Colon (tissue), 2 donors: ENCODE results near the gene TTLL9.

Experiments used
- FAIRE-seq: peaks from 2 replicates; lab custom pipeline; 2012; peaks lifted over from hg19 to GRCh38; lab: Jason Lieb, UNC
- donor health status: control.
- donor health status: control.

Gene TTLL9

DNA sequence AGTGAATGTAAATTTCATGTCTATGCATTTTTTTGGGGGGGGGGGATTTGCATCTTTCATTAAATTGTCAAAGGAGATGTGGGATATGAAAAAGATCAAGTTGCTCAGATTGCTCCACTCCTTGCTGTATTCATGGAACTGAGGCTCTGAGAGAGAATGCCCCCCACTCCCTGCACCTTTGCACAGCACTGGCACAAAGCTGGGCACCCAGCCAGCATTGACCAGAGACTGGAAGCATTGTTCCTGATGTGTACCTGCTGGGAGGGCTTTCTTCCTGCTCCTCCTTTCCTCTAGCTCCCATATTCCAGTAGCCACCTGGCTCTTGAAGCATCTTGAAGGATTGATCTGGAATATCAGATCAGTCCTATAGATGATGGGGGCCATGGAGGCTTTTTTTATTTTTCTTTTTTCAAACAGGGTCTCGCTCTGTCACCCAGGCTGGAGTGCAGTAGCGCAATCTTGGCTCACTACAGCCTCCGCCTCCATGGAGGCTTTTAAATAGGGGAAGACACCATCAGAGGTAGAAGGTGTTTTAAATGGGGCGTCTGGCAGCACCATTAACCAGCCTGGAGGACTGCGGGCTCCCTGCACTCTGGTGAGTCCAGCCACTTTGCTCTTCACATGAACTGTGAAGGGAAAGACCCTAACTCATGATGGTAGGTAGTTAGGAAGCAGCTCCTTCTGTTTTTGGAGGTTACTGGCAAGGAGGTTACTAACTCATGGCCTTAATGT, 11.0 kb upstream of the TTLL9 start:
- FAIRE-seq: no peak

DNA sequence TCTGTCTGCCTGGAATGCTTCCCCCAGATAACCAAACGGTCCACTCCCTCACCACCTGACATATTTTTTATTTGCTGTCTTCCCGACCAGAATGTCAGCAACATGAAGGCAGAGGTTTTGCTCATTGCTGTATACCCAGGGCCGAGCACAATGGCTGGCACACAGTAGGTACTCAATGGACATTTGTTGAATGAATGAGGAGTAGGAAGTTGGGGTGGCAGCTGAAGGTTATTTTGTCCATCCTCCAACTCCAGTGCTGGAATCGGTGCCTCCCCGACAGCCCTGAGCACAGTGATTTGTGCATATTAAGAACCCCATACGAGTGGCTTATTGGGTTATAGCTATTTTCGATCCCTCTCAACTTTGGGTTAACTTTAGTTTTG, 10.4 kb upstream of the TTLL9 start:
- no peak for FAIRE-seq

DNA sequence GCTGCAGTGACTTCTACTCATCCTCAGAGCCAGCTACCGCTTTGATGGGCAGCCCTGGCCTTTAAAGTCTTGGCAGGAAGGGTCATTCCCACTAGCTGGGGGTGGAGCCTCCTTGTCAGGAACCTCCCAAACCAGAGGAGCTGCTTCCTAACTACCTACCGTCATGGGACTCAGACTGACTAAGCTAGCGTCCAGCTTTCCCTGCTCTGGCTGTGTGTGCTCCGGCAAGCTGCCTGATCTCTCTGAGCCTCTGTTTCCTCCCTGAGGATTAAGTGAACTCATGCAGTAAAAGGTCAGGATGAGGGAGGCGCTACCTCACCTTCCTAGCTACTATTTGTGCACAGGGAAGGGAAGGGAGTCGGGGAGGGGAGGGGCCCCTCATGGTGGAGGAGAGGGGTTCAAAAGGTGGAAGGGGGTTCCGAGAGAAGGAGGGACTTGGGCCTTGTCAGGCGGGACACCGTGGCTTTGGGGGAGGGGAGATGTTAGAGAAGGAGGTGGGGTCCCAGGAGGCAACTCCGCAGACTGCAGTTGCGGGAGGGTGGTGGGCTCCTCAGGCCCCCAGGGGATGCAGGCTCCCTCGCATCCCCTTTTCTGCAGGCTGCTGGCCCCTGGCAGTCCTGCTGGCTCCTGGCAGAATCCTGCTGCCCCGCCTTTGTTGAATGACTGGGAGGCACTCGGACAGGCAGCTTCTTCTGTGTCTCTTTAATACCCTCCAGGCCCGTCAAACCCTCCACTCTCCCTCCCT, 9.9 kb upstream of the TTLL9 start:
- no peak for FAIRE-seq

DNA sequence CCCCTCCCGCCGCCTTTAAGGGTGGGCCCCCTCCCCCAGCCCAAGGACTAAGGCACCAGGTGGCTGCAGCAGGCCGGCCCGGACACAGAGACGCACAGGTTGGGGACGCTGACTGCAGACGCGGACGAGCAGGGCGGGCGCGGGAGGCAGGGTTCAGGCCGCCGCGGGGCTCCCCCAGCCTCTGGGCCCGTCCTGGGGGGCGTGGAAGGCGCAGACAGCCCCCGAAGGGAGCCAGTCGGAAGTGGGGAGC, 9.4 kb upstream of the TTLL9 start:
- FAIRE-seq: no peak

DNA sequence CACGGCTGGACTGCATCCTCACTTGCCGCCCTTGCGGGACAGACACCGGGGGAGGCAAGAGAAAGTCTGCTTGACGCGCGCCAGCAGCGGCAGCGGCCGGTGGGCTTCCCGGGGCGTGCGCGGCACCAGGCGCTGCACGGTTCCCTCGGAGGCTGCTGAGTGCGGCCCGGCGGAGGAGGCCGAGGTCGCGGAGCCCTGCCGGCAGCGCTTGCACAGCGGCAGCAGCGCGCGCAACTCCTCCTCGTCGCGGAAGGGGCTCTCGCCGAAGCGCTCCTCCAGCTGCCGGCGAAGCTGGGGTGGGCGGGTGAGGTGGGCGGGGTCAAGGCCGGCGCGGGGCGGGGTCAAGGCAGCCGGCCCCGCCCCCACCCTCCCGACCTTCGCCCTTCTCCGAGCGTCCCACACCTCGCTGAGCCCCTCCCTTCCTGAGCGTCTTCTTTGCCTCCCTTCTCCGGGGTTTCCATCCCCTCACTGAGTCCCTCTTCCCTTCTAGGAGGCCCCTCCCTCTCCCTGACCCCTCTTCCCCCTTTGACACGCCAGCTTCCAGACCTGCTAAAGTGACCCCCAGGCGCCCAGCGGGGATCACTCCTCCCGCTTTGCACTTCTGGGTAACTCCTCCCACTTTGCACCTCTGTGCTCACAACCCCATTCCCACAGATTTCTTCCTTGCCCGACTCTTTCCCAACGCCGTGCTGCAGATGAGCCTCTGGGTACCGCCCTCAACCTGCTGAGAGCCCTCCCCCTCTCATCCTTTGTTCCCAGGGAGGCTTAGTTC, 8.9 kb upstream of the TTLL9 start:
- FAIRE-seq: no peak

DNA sequence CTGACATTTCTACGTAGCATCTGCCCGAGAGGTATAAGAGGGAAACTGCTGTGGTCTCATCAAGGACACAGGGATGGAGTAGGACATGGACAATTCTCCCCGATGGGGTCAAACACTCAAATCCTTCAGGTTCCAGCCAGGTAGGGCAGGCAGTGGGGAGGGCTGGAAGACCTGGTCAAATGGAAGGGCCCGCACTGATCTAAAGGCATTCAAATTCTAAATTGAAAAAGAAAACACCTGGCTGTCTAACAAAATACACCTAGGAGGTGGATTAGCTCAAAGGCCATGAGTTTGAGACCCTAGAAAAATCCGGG, 8.3 kb upstream of the TTLL9 start:
- FAIRE-seq: no peak

DNA sequence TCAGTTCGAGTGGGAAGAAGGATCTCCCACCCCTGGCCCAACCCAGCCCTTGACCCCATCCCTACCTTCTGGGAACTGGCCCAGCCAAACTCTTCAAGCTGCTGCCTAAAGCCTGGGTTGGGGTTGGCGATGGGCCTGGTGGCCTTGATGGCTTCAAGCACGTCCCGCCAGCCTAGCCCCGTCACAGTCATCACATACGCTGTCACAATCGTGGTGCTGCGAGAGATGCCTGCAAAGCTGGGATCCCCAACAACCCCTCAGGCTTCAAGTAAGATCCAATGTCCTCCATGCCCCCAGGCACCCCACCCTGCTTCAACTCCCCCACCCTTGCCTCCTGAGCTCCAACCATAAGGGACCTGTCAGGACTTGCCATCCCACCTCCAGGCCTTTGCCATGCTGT, 7.9 kb upstream of the TTLL9 start:
- no peak for FAIRE-seq

DNA sequence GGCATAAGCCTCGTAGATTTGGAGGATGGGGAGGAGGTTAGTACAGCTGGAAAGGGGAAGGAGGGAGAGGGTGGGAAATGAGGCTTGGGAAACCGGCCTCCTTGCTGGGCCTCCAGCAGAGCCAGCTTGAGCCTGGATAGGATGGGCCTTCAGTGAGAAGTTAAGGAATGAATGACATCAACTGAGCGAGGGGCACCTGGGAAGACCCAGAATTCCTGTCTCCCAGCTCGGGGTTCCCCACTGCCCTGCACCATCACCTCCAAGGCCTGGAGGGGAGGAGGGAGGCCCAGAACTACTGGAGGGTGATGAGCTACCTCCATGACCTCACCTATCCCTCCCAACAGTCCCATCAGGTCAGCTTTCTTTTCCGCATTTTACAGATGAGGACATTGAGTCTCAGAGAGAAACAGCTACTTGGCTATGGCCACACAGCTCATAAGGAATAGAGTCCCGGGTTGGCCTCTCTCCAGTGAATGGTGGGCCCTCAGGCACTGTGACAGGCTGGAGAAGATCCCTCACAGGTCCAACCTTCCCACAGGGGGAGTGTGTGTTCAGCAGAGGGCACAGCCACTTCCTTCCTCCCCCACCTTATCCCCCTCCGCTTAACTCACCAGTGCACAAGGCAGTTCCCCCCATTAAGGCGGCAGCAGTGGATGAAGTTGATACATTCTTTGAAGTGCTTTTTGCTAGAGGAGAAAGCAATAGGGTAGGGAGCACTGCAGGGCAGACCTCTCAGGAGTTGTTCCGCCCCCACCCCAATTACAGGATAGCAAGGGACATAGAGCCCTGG, 6.9 kb upstream of the TTLL9 start:
- no peak for FAIRE-seq

DNA sequence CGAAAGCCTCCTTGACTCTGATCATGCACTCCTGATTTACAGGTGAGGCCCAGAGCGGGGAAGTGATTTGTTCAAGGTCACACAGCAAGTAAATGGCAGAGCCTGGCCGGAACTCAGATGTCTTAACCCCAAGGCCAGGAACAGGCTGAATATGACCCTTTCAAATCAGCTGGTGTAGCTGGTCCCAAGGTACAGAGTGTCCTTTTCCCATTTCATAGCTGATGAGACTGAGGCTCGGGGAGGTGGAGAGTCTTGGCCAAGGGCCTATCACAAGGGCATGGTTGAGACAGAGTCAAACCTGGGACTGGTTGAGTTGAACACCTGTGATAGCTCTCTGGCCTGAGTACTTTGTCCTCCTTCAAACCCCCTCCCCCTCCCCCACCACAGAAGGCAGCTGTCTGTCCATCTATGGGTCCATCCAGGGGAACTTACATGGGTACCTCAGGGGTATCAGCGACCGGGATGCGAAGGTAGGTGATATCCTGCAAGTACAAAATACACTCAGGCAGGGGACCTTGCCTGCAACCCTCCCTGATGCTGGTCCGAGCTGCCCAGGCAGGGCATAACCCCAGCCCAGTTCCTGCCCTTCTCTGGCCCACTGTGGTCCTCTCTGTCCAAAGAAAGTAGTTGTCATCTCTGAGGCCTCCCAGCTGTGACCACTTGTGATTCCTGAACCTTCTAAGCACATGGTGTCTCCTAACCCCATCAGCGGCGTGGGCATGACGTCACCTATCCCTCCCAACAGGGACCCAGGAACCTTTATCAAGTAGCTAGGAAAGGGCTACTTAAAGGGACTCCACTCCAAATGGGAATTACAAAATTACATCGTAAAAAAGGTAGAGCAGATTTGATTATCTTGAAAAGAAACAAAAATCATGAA, 5.7 kb upstream of the TTLL9 start:
- FAIRE-seq: no peak

DNA sequence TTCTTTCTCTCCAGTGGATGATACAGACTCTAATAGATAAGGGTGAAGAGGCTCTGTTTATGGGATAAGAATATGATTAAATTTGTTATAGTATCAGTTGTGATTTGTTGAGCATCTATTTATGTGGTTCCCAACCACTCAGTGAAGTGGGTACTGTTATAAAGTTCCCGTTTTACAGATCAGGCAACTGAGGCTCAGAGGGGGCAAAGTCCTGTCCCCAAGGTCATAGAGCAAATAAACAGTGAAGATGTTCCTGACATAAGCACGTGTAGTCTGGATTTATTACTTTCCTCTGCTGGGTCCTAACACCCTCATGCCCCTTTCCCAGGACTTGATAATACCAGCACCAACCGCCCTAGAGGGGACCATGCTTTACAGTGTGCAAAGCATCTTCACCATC, 4.2 kb upstream of the TTLL9 start:
- no peak for FAIRE-seq

DNA sequence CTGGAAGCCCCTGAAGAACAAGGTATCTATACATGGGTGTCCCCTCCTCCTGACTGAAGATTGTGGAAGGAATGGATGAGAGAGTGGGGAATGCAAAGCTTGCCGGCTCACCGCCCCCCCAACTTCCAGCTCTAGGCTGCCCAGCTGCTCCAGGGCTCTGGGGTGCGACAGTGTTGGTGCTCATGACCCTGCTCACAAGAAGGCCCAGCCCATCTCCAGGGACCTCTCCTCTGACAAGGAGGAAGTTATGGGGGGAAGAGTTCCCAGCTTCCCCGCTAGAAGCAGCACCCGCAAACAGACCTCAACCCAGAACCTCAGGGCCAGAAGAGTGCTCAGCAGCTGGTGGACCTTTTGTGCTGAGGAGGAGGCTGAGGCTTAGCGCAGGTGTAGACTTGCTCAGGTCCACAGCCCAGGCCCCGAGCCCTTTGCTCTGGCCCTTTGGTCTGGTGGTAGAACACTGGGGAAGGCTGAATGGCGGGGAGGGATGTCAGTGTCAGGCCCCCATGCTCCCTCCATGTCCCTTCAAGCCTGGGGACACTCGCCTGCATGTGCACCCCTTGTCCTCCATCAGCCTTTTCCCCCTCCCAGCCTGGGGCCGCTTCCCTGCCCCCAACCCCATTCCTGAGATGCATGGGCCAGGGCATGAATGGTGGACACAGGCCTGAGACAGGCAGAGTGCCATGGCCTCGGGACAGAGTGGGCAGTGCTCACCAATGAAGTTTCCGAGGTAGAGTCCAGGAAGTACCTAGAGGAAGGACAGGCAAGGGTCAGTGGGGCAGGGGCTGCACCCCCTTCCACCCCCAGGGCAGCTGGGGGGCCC, 1.4 kb upstream of the TTLL9 start:
- no peak for FAIRE-seq

DNA sequence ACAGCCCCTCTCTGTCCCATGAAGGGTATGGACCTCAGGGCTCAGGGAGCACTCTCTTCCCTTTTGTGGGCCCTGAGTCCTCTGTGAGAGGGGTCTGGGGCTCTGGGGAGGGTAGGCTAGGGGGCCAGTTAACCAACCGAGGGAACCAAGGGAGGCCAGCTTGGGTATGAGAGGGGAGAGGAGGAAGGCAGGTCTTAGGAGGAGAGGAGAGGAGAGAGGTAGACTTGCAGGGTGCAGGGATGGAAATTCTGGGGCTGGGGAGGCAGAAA, 827 bp upstream of the TTLL9 start:
- FAIRE-seq: no peak

DNA sequence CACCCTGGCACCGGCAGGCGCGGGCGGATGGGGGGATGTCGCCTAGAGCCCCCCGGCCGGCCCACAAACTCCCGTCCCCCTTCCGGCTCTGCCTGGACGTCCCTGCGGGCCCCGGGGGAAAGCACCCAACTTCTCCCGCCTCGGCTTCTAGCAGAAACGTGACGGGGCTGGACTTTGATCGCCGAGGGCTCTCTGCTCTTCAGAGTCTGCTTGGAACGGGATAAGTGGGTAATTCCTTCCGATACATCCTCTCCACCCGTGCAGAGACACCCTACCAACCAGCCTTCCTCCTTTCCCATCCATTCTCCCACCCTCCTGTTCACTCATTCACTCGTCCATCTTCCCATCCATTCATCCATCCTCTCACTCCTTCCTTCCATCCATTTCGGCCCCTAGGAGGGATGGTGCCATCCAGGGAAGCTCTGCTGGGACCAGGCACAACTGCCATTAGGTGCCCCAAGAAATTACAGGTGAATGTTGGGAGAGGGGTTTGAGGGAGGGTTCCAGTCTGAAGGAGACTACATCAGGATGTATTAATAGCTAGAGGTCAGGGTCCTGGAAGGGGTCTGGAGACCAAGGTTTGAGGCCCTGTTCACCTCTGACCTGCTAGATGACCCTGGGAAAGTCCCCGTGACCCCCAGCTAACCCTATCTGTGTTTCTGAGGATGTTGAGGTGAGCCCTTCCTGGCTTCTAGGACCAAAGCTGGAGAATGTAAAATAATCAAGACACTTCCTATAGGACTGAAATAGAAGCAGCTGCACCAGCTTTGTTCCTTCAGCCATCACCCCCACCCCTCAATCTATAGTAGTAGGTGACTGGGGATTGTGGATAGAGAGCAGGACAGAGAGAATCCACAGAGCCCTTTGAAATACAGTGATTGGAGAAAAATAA, 538 bp downstream of the TTLL9 start:
- no peak for FAIRE-seq

DNA sequence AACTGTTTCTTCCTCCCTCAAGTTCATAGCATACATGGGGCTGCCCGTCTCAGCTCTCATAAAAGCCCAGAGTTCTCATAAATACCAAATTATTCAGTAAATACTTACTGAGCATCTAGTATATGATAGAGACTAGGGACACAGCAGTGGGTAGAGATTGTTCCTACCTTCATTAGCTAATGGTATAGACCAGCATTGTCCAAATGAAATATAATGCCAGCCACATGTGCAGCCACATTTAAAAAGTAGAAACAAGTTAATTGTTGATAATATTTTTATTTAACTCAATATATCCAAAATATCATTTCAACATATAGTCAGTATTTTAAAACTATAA, 1.2 kb downstream of the TTLL9 start:
- FAIRE-seq: no peak

DNA sequence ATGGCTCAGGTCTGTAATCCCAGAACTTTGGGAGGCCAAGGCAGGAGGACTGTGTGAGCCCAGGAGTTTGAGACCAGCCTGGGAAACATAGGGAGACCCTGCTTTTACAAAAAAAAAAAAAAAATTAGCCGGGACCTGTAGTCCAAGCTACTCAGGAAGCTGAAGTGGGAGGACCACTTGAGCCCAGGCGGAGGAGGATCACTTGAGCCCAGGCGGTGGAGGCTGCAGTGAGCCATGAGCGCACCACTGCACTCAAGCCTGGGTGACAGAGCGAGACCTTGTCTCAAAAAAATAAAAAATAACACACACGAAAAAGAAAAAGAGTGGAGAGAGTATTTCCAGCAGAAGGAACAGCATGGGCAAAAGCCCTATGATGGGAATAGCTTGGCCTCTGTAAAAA, 2.0 kb downstream of the TTLL9 start:
- FAIRE-seq: no peak

DNA sequence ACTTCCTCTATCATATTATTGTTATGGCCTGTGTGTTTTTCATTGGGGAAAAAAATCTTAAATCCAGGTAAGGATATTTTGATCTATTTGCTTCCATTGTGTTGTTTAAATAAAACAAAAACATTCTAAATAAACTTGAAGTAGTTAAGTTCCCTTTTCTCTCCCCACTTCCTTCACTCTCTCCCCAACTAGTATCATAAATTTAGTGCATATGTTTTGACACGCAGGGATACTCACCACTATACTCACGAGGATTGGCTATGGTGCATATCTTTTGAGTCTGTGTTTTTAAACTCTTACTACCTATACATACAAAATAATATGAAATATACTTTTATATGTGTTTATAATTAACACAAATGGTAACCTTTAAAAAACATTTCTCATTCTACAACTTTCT, 5.2 kb downstream of the TTLL9 start:
- FAIRE-seq: no peak

DNA sequence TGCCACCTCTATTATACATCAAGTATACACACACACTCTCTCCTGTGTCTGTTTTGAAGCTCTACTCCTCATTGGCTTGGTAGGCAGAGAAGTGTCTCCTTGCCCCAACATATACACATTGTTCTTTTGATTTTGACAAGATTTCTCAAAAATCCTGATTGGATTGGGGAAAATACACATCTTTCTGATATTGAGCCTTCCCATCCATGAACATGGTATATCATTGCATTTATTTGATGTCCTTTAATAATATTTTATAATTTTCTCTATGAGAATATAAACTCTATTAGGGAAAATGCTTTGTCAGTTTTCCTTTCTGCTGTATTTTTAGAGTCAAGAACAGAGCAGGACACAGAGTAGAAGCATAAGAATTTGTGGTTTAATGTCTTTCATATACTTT, 7.2 kb downstream of the TTLL9 start:
- no peak for FAIRE-seq

DNA sequence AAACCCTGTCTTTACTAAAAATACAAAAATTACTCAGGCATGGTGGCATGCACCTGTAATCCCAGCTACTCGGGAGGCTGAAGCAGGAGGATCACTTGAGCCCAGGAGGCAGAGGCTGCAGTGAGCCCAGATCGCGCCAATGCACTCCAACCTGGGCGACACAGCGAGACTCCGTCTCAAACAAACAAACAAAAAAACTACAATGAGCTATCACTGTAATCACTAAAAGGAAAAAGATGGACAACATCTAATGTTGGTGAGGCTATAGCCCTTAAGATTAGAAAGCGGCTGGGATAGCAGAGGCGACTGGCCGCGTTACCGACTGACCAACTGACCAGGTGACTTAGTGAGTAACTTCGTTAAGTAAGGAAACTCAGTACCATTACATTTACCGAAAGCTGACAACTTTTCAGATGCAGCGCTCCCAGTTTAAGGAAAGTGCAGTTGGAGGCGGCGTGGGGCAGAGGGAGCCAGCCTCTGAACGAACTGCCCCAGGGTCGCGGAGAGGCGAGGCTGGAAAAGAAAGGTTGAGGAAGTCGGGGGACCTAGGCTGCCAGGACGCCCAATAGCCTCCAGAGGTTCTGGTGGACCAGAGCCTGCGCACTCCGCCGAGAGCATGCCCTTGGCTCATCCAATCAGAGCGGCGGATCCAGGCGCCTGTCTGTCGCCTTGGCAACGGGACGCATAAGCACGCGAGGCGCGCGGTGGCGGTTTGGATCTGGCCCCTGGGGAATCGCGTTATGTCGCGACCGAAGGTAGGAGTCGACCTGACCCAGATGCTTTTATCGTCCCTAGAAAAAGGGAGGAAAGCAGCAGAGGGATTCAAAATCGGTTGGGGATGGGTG, 8.9 kb downstream of the TTLL9 start:
- FAIRE-seq: no peak

DNA sequence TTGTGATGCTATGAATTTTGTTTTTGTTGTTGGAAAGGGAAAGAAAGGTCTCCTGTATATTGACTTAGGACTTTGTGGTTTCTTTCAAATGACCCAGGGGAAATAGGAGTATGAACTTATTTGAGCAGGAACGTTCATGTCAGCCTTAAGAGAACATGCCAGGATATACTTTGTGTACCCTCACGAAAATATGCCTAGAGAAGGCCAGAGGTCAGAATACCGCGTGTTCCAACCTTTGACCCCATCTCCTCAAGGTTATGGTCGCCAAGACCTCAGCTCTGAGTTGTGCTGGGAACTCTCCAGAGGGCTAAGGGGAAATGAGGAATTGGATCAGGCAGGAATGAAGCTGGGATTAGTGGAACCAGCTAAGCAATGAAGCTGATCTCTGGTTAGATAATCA, 11.5 kb downstream of the TTLL9 start:
- FAIRE-seq: no peak

DNA sequence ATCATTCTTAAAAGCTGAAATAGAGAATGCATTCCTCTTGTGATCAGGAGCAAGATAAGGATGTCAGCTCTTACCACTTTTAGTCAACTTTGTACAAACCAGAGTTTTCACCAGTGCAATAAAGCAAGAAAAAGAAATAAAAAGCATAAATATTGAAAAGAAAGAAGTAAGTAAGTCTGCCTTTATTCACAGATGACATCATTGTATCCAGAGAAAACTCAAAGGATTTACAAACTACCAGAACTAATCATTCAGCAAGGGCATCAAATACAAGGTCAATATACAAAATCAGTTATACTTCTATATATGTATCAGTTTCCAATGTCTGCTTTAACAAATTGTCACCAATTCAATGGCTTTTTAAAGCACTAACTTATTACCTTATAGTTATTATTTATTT, 13.4 kb downstream of the TTLL9 start:
- FAIRE-seq: no peak
